ENCODE data around the gene MAZ.

The MAZ gene

GRCh38 chr16:29852654-29853053 is 46.3 kb downstream of the MAZ start:
- no peak overlapping the region for H3K27ac ChIP-seq
- DNase-seq (ENCODE audit: low spot score), result no peak
- no peak overlapping the region for H3K4me3 ChIP-seq
- no peak for TF ChIP-seq CTCF (IDR thresholded peaks at IDR 0.05)

GRCh38 chr16:29854520-29855100 is 48.3 kb downstream of the MAZ start:
- H3K4me3 ChIP-seq, result no peak overlapping the region
- TF ChIP-seq CTCF (IDR thresholded peaks at IDR 0.05), result no peak
- no peak for DNase-seq (ENCODE audit: low spot score)
- no peak overlapping the region for H3K27ac ChIP-seq

- no peak for DNase-seq (ENCODE audit: low spot score)
- no peak for TF ChIP-seq CTCF (IDR thresholded peaks at IDR 0.05)
- Histone ChIP-seq H3K27ac (no peak overlapping the region), H3K4me3 (no peak overlapping the region)
Observed at GRCh38 chr16:29857133-29857760, 50.9 kb downstream of the MAZ start.

GRCh38 chr16:29858149-29858849 is 52.0 kb downstream of the MAZ start:
- H3K27ac ChIP-seq, result peak overlapping the region; percentile 30 to 50
- TF ChIP-seq CTCF (IDR thresholded peaks at IDR 0.05), result no peak
- H3K4me3 ChIP-seq, result no peak overlapping the region
- DNase-seq (ENCODE audit: low spot score), result no peak

GRCh38 chr16:29858974-29859373 is 52.6 kb downstream of the MAZ start:
- H3K4me3 ChIP-seq, result no peak overlapping the region
- peak overlapping the region; percentile 30 to 50 for H3K27ac ChIP-seq
- no peak for TF ChIP-seq CTCF (IDR thresholded peaks at IDR 0.05)
- no peak for DNase-seq (ENCODE audit: low spot score)

- no peak for TF ChIP-seq CTCF (IDR thresholded peaks at IDR 0.05)
- no peak overlapping the region for H3K4me3 ChIP-seq
- no peak overlapping the region for H3K27ac ChIP-seq
- no peak for DNase-seq (ENCODE audit: low spot score)
Observed at GRCh38 chr16:29860218-29860617, 53.9 kb downstream of the MAZ start.
